GM18951 (cell line): ENCODE measurements around the gene GPSM1.

ENCODE experiments used
- POLR2A ChIP-seq: IDR thresholded peaks from 4 replicates; pipeline ENCODE4 v1.6.1; 2011; ENCODE audit warnings: mild to moderate bottlenecking; ENCODE audit not compliant: insufficient read length, insufficient read depth; ENCODE audit errors: extremely low read depth
- in situ Hi-C: fragments of 300-500 bp; cut with MboI; formaldehyde crosslinking; loops from one replicate; pipeline ENCODE4 v1.12.0; 2022; ENCODE audit warnings: low sequenced_read_pairs, mixed read lengths, inconsistent platforms; ENCODE audit not compliant: unreplicated experiment

Gene GPSM1

GRCh38 chr9:136321561-136321960 is 5.8 kb upstream of the GPSM1 start:
- in situ Hi-C loops, result no loop called here
- TF ChIP-seq POLR2A, result no peak

GRCh38 chr9:136322756-136323330 is 4.5 kb upstream of the GPSM1 start:
- in situ Hi-C loops, result no loop called here

GRCh38 chr9:136323371-136323789 is 4.0 kb upstream of the GPSM1 start:
- in situ Hi-C loops, result no loop called here
- no peak for TF ChIP-seq POLR2A

More at GRCh38 chr9:136322756-136323330, 4.5 kb upstream of the GPSM1 start:
- no peak for TF ChIP-seq POLR2A

GRCh38 chr9:136324501-136325300 is 2.6 kb upstream of the GPSM1 start:
- in situ Hi-C loops, result no loop called here
- TF ChIP-seq POLR2A, result no peak

GRCh38 chr9:136325358-136325757 is 2.0 kb upstream of the GPSM1 start:
- in situ Hi-C loops, result no loop called here
- TF ChIP-seq POLR2A, result no peak

GRCh38 chr9:136326061-136326760 is 1.1 kb upstream of the GPSM1 start:
- in situ Hi-C loops, result no loop called here
- TF ChIP-seq POLR2A, result no peak

GRCh38 chr9:136326761-136327303 is 507 bp upstream of the GPSM1 start:
- TF ChIP-seq POLR2A, result no peak
- in situ Hi-C loops, result no loop called here

GRCh38 chr9:136328011-136328621 is 777 bp downstream of the GPSM1 start:
- in situ Hi-C loops, result no loop called here
- TF ChIP-seq POLR2A, result no peak

- TF ChIP-seq POLR2A, result no peak
- in situ Hi-C loops, result no loop called here
Observed at GRCh38 chr9:136328622-136329041, 1.3 kb downstream of the GPSM1 start.

GRCh38 chr9:136329211-136329627 is 1.9 kb downstream of the GPSM1 start:
- no peak for TF ChIP-seq POLR2A
- in situ Hi-C loops, result no loop called here

GRCh38 chr9:136329636-136330405 is 2.5 kb downstream of the GPSM1 start:
- in situ Hi-C loops, result no loop called here
- TF ChIP-seq POLR2A, result no peak

- in situ Hi-C loops, result no loop called here
- no peak for TF ChIP-seq POLR2A
Observed at GRCh38 chr9:136330406-136330990, 3.2 kb downstream of the GPSM1 start.
